ENCODE results near the gene ROCK2.
"Not testable (repeated sequence)": the region's sequence is repeated elsewhere in the genome, so short reads cannot be mapped to it uniquely, and the experiment has no call there.

ROCK2 gene

GRCh38 chr2:11261564-11261963 lies 82.9 kb downstream of the ROCK2 start:
- not testable (repeated sequence) for DNase-seq

- no peak for DNase-seq
Observed at GRCh38 chr2:11260979-11261378, 83.5 kb downstream of the ROCK2 start.

- no peak for DNase-seq
Observed at GRCh38 chr2:11257964-11258363, 86.5 kb downstream of the ROCK2 start.

- no peak for DNase-seq
Observed at GRCh38 chr2:11257078-11257477, 87.4 kb downstream of the ROCK2 start.

- DNase-seq: no peak
Observed at GRCh38 chr2:11256166-11256565, 88.3 kb downstream of the ROCK2 start.

GRCh38 chr2:11254100-11254536 lies 90.3 kb downstream of the ROCK2 start:
- no peak for DNase-seq

GRCh38 chr2:11252458-11252857 lies 92.0 kb downstream of the ROCK2 start:
- DNase-seq: not testable (repeated sequence)

- no peak for DNase-seq
Observed at GRCh38 chr2:11250400-11251196, 93.8 kb downstream of the ROCK2 start.

GRCh38 chr2:11245322-11245721 lies 99.1 kb downstream of the ROCK2 start:
- DNase-seq: no peak

- DNase-seq: no peak
Observed at GRCh38 chr2:11244091-11244826, 100.2 kb downstream of the ROCK2 start.

GRCh38 chr2:11243512-11243911 lies 100.9 kb downstream of the ROCK2 start:
- DNase-seq: no peak

GRCh38 chr2:11242542-11243174 lies 101.8 kb downstream of the ROCK2 start:
- DNase-seq: no peak

- DNase-seq: no peak
Observed at GRCh38 chr2:11241412-11242203, 102.8 kb downstream of the ROCK2 start.

GRCh38 chr2:11239666-11240462 lies 104.6 kb downstream of the ROCK2 start:
- DNase-seq: no peak

GRCh38 chr2:11239147-11239546 lies 105.3 kb downstream of the ROCK2 start:
- DNase-seq: no peak

GRCh38 chr2:11237122-11237521 lies 107.3 kb downstream of the ROCK2 start:
- DNase-seq: no peak

GRCh38 chr2:11236335-11236734 lies 108.1 kb downstream of the ROCK2 start:
- no peak for DNase-seq

- no peak for DNase-seq
Observed at GRCh38 chr2:11235583-11235982, 108.9 kb downstream of the ROCK2 start.

GRCh38 chr2:11234309-11234708 lies 110.1 kb downstream of the ROCK2 start:
- DNase-seq: no peak

GRCh38 chr2:11231193-11231592 lies 113.2 kb downstream of the ROCK2 start:
- DNase-seq: not testable (repeated sequence)

GRCh38 chr2:11228692-11229091 lies 115.7 kb downstream of the ROCK2 start:
- no peak for DNase-seq

- DNase-seq: no peak
Observed at GRCh38 chr2:11227595-11227994, 116.8 kb downstream of the ROCK2 start.
